ENCODE results near the gene OTOGL.

GRCh38 chr12:80313209-80313608, 213.9 kb downstream of the OTOGL start:
- TF ChIP-seq CTCF (IDR thresholded peaks at IDR 0.05; ENCODE audit: insufficient read depth, low read length) (no peak), POLR2AphosphoS5 (IDR thresholded peaks at IDR 0.05; ENCODE audit: low read depth) (no peak)
